Nephron progenitor cell (in vitro differentiated cells): ENCODE data around the gene DUSP16.

Experiments
- DNase-seq: peaks from one replicate; pipeline ENCODE4 v3.0.0; 2021
- H3K27ac Mint-ChIP-seq: 2 replicates; pipeline ENCODE4 v1.8.0; 2021; ENCODE audit warnings: mild to moderate bottlenecking, moderate library complexity, mixed read lengths
- H3K27me3 Mint-ChIP-seq: 2 replicates; pipeline ENCODE4 v1.8.0; 2021; ENCODE audit warnings: mild to moderate bottlenecking, low read depth, mixed read lengths; ENCODE audit not compliant: poor library complexity
- H3K36me3 Mint-ChIP-seq: 2 replicates; pipeline ENCODE4 v1.8.0; 2021; ENCODE audit warnings: low read depth, mixed read lengths
- H3K4me1 Mint-ChIP-seq: 2 replicates; pipeline ENCODE4 v1.8.0; 2021; ENCODE audit warnings: mixed read lengths
- H3K4me3 Mint-ChIP-seq: 2 replicates; pipeline ENCODE4 v1.8.0; 2021; ENCODE audit warnings: mild to moderate bottlenecking, moderate library complexity, mixed read lengths
- H3K9me3 Mint-ChIP-seq: 2 replicates; pipeline ENCODE4 v1.8.0; 2021; ENCODE audit warnings: mild to moderate bottlenecking, moderate library complexity, mixed read lengths
- CTCF ChIP-seq: fragments of 200-600 bp; sonication (generic); IDR thresholded peaks from 2 replicates; pipeline ENCODE4 v1.5.0; 2021; ENCODE audit warnings: antibody characterized with exemption

The DUSP16 gene

GRCh38 chr12:12608557-12608957 is 45.9 kb upstream of the DUSP16 start:
- Mint-ChIP-seq H3K27ac (peak overlapping the region; percentile 43), H3K36me3 (peaks cover 3% of the 10 kb centered on the region), H3K27me3 (peaks cover 3% of the 10 kb centered on the region), H3K4me3 (no peak overlapping the region), H3K4me1 (peaks cover 56% of the 10 kb centered on the region), H3K9me3 (peaks cover 4% of the 10 kb centered on the region)
- DNase-seq: no peak
- TF ChIP-seq CTCF: no peak

- Mint-ChIP-seq H3K4me3 (no peak overlapping the region), H3K9me3 (peaks cover 4% of the 10 kb centered on the region), H3K27me3 (peaks cover 3% of the 10 kb centered on the region), H3K4me1 (peaks cover 41% of the 10 kb centered on the region), H3K27ac (no peak overlapping the region), H3K36me3 (no peaks in the 10 kb centered on the region)
- no peak for DNase-seq
- no peak for TF ChIP-seq CTCF
These were observed 44.3 kb upstream of the DUSP16 start for GRCh38 chr12:12606781-12607589.

- no peak overlapping the region for H3K27ac Mint-ChIP-seq
- H3K9me3 Mint-ChIP-seq: peaks cover 4% of the 10 kb centered on the region
- no peaks in the 10 kb centered on the region for H3K36me3 Mint-ChIP-seq
- no peak for TF ChIP-seq CTCF
- H3K4me3 Mint-ChIP-seq: no peak overlapping the region
- no peak for DNase-seq
- H3K27me3 Mint-ChIP-seq: no peaks in the 10 kb centered on the region
- H3K4me1 Mint-ChIP-seq: peaks cover 34% of the 10 kb centered on the region
These were observed 42.1 kb upstream of the DUSP16 start for GRCh38 chr12:12604740-12605139.

- no peak for TF ChIP-seq CTCF
- H3K27me3 Mint-ChIP-seq: peaks cover 4% of the 10 kb centered on the region
- no peak overlapping the region for H3K27ac Mint-ChIP-seq
These were observed 38.0 kb upstream of the DUSP16 start for GRCh38 chr12:12600659-12601058.

GRCh38 chr12:12599750-12600643 is 37.3 kb upstream of the DUSP16 start:
- peaks cover 3% of the 10 kb centered on the region for H3K4me1 Mint-ChIP-seq
- no peak overlapping the region for H3K27ac Mint-ChIP-seq
- no peak for DNase-seq
- no peak for TF ChIP-seq CTCF
- no peaks in the 10 kb centered on the region for H3K9me3 Mint-ChIP-seq
- no peak overlapping the region for H3K4me3 Mint-ChIP-seq
- peaks cover 4% of the 10 kb centered on the region for H3K27me3 Mint-ChIP-seq
- no peaks in the 10 kb centered on the region for H3K36me3 Mint-ChIP-seq

More at GRCh38 chr12:12600659-12601058, 38.0 kb upstream of the DUSP16 start:
- Mint-ChIP-seq H3K36me3 (no peaks in the 10 kb centered on the region), H3K4me1 (peaks cover 9% of the 10 kb centered on the region), H3K9me3 (no peaks in the 10 kb centered on the region), H3K4me3 (no peak overlapping the region)
- no peak for DNase-seq
